ENCODE results near the gene CDT1.
A peak's percentile ranks its signal among the peaks of the same experiment; 100 is the strongest.
"Not testable (repeated sequence)": the region's sequence is repeated elsewhere in the genome, so short reads cannot be mapped to it uniquely, and the experiment has no call there.

The CDT1 gene

GRCh38 chr16:88767546-88768070 lies 36.0 kb upstream of the CDT1 start:
- DNase-seq (ENCODE audit: insufficient read length, low spot score) (no peak), FAIRE-seq (no peak)
- TF ChIP-seq POLR2A (IDR thresholded peaks at IDR 0.05; ENCODE audit: low read depth, low read length) (no peak), SPI1 (IDR thresholded peaks at IDR 0.05; ENCODE audit: low read depth, low read length) (no peak), POLR2AphosphoS5 (IDR thresholded peaks at IDR 0.05; ENCODE audit: low read depth, low read length) (no peak), POU2F2 (IDR thresholded peaks at IDR 0.05; ENCODE audit: low read depth, low read length) (no peak), TAF1 (IDR thresholded peaks at IDR 0.05; ENCODE audit: low read depth, low read length) (no peak), PAX5 (IDR thresholded peaks at IDR 0.05; ENCODE audit: insufficient read depth, low read length, severe bottlenecking) (no peak)

- DNase-seq (ENCODE audit: insufficient read length, low spot score) (no peak), FAIRE-seq (no peak)
- TF ChIP-seq POU2F2 (IDR thresholded peaks at IDR 0.05; ENCODE audit: low read depth, low read length) (no peak), TAF1 (IDR thresholded peaks at IDR 0.05; ENCODE audit: low read depth, low read length) (no peak), POLR2A (IDR thresholded peaks at IDR 0.05; ENCODE audit: low read depth, low read length) (no peak), SPI1 (IDR thresholded peaks at IDR 0.05; ENCODE audit: low read depth, low read length) (no peak), PAX5 (IDR thresholded peaks at IDR 0.05; ENCODE audit: insufficient read depth, low read length, severe bottlenecking) (no peak), POLR2AphosphoS5 (IDR thresholded peaks at IDR 0.05; ENCODE audit: low read depth, low read length) (no peak)
Measured at GRCh38 chr16:88768071-88768783, 35.4 kb upstream of the CDT1 start.

- DNase-seq (ENCODE audit: insufficient read length, low spot score), result peak; percentile 91
- no peak for FAIRE-seq
- peak; percentile 49 for TF ChIP-seq SPI1 (IDR thresholded peaks at IDR 0.05; ENCODE audit: low read depth, low read length)
- no peak for TF ChIP-seq PAX5 (IDR thresholded peaks at IDR 0.05; ENCODE audit: insufficient read depth, low read length, severe bottlenecking)
- TF ChIP-seq TAF1 (IDR thresholded peaks at IDR 0.05; ENCODE audit: low read depth, low read length), result no peak
Measured at GRCh38 chr16:88769617-88770460, 33.8 kb upstream of the CDT1 start.

GRCh38 chr16:88770461-88771293 lies 32.9 kb upstream of the CDT1 start:
- FAIRE-seq (peak; percentile 20), DNase-seq (ENCODE audit: insufficient read length, low spot score) (no peak)
- no peak for TF ChIP-seq POLR2AphosphoS5 (IDR thresholded peaks at IDR 0.05; ENCODE audit: low read depth, low read length)
- no peak for TF ChIP-seq POLR2A (IDR thresholded peaks at IDR 0.05; ENCODE audit: low read depth, low read length)
- TF ChIP-seq TAF1 (IDR thresholded peaks at IDR 0.05; ENCODE audit: low read depth, low read length), result no peak
- TF ChIP-seq SPI1 (IDR thresholded peaks at IDR 0.05; ENCODE audit: low read depth, low read length), result no peak
- TF ChIP-seq POU2F2 (IDR thresholded peaks at IDR 0.05; ENCODE audit: low read depth, low read length), result no peak
- no peak for TF ChIP-seq PAX5 (IDR thresholded peaks at IDR 0.05; ENCODE audit: insufficient read depth, low read length, severe bottlenecking)

- no peak for FAIRE-seq
- no peak for DNase-seq (ENCODE audit: insufficient read length, low spot score)
- TF ChIP-seq POLR2AphosphoS5 (IDR thresholded peaks at IDR 0.05; ENCODE audit: low read depth, low read length), result no peak
- TF ChIP-seq TAF1 (IDR thresholded peaks at IDR 0.05; ENCODE audit: low read depth, low read length), result no peak
- no peak for TF ChIP-seq PAX5 (IDR thresholded peaks at IDR 0.05; ENCODE audit: insufficient read depth, low read length, severe bottlenecking)
Measured at GRCh38 chr16:88771294-88771772, 32.3 kb upstream of the CDT1 start.

- not testable (repeated sequence) for FAIRE-seq; DNase-seq (ENCODE audit: insufficient read length, low spot score)
Measured at GRCh38 chr16:88771781-88772180, 31.8 kb upstream of the CDT1 start.

- FAIRE-seq (no peak), DNase-seq (ENCODE audit: insufficient read length, low spot score) (no peak)
- TF ChIP-seq PAX5 (IDR thresholded peaks at IDR 0.05; ENCODE audit: insufficient read depth, low read length, severe bottlenecking), result no peak
- TF ChIP-seq SPI1 (IDR thresholded peaks at IDR 0.05; ENCODE audit: low read depth, low read length), result no peak
- TF ChIP-seq POLR2AphosphoS5 (IDR thresholded peaks at IDR 0.05; ENCODE audit: low read depth, low read length), result no peak
- no peak for TF ChIP-seq TAF1 (IDR thresholded peaks at IDR 0.05; ENCODE audit: low read depth, low read length)
- TF ChIP-seq POU2F2 (IDR thresholded peaks at IDR 0.05; ENCODE audit: low read depth, low read length), result no peak
- TF ChIP-seq POLR2A (IDR thresholded peaks at IDR 0.05; ENCODE audit: low read depth, low read length), result no peak
Measured at GRCh38 chr16:88772871-88773811, 30.4 kb upstream of the CDT1 start.

GRCh38 chr16:88773812-88774291 lies 29.7 kb upstream of the CDT1 start:
- no peak for FAIRE-seq

More at GRCh38 chr16:88773812-88774291, 29.7 kb upstream of the CDT1 start:
- TF ChIP-seq POU2F2 (IDR thresholded peaks at IDR 0.05; ENCODE audit: low read depth, low read length), result 0 out of 2 replicates have a peak, but pooled peaks have one; percentile 16
- no peak for TF ChIP-seq POLR2A (IDR thresholded peaks at IDR 0.05; ENCODE audit: low read depth, low read length)
- DNase-seq (ENCODE audit: insufficient read length, low spot score), result no peak

Measured in GM12891 (cell line).